HepG2 (cell line): ENCODE data around the gene PKD1L1. TPM values are rescaled to one million over a fixed set of nuclear protein-coding genes. Genes with fewer than 3 reads are reported as not detected.

Experiments
- ATAC-seq: fragments of 200-7000 bp; cut with Tn5 transposase; 3 replicates; pipeline ENCODE4 v1.9.1; 2020; ENCODE audit warnings: mild to moderate bottlenecking, moderate library complexity
- BruUV-seq: library from RNA; stranded (reverse); fragments of 400-500 nt; replicated peaks from 2 replicates; lab custom pipeline; 2021; lab: Mats Ljungman, UMichigan
- CTCF ChIA-PET: fragments of 300-600 bp; formaldehyde crosslinking; extraction: SDS; loops from one replicate; lab custom pipeline; 2021; ENCODE audit warnings: low total read pairs, inconsistent platforms, low intra/inter-chr PET ratio; lab: Yijun Ruan, JAX
- POLR2A ChIA-PET: fragments of 350-600 bp; sonication (Branson Sonifier 250); formaldehyde crosslinking; loops from one replicate; lab custom pipeline; 2020; ENCODE audit warnings: antibody characterized with exemption, inconsistent platforms; lab: Yijun Ruan, JAX
- DNase-seq: peaks from one replicate; pipeline ENCODE4 v3.0.0-alpha.2; 2015; ENCODE audit warnings: low spot score
- FAIRE-seq: peaks from 3 replicates; lab custom pipeline; 2011; peaks lifted over from hg19 to GRCh38; lab: Jason Lieb, UNC
- H2AFZ ChIP-seq: one replicate; pipeline ENCODE4 v1.6.1; 2011; ENCODE audit warnings: low read length, inconsistent platforms
- H3K27ac ChIP-seq: fragments of 300-600 bp; 3 replicates; pipeline ENCODE4 v1.8.0; 2011; ENCODE audit warnings: mixed run types, mild to moderate bottlenecking, mixed read lengths, low read length, inconsistent platforms; ENCODE audit not compliant: insufficient read depth; ENCODE audit errors: extremely low read length
- H3K27me3 ChIP-seq, 2 experiments: fragments of 200-600 bp in 1 of 2; 2 replicates in 1 of 2; 3 replicates in 1 of 2; pipeline versions ENCODE4 v1.6.0 to v1.8.0; 2011; ENCODE audit warnings: low read length in 2 of 2, mild to moderate bottlenecking in 2 of 2, moderate library complexity in 2 of 2, inconsistent platforms in 1 of 2; ENCODE audit not compliant: insufficient read depth in 2 of 2, control insufficient read depth in 1 of 2
- H3K36me3 ChIP-seq, 2 experiments: fragments of 200-600 bp in 1 of 2; replicated peaks in 1 of 2; 2 replicates in 1 of 2; 3 replicates in 1 of 2; pipeline versions ENCODE4 v1.5.1 to v1.8.0; 2011; ENCODE audit warnings: low read length in 2 of 2, inconsistent platforms in 1 of 2; ENCODE audit not compliant: insufficient read depth in 2 of 2, control insufficient read depth in 1 of 2
- H3K4me1 ChIP-seq: 2 replicates; pipeline ENCODE4 v1.5.1; 2012; ENCODE audit warnings: low read length, inconsistent platforms; ENCODE audit not compliant: insufficient read depth
- H3K4me2 ChIP-seq: 2 replicates; pipeline ENCODE4 v1.6.0; 2011; ENCODE audit warnings: low read depth, low read length, inconsistent platforms
- H3K4me3 ChIP-seq, 3 experiments: fragments of 200-600 bp in 1 of 3; sonication (generic), shearing (Covaris generic) in 1 of 3; replicated peaks in 1 of 3; 2 replicates each; pipeline ENCODE4 v1.5.1; 2011 to 2016; ENCODE audit warnings: low read length in 3 of 3, inconsistent platforms in 2 of 3, low read depth in 2 of 3, mild to moderate bottlenecking in 2 of 3, control low read depth in 1 of 3, mixed read lengths in 1 of 3; ENCODE audit not compliant: insufficient read depth in 1 of 3
- H3K79me2 ChIP-seq: one replicate; pipeline ENCODE4 v1.6.1; 2011; ENCODE audit warnings: low read length, inconsistent platforms; ENCODE audit not compliant: insufficient read depth
- H3K9ac ChIP-seq: 2 replicates; pipeline ENCODE4 v1.6.0; 2011; ENCODE audit warnings: mild to moderate bottlenecking, low read depth, low read length, inconsistent platforms; ENCODE audit not compliant: insufficient read depth
- H3K9me3 ChIP-seq: 2 replicates; pipeline ENCODE4 v1.5.1; 2012; ENCODE audit warnings: mild to moderate bottlenecking, low read length
- H4K20me1 ChIP-seq: 2 replicates; pipeline ENCODE4 v1.6.0; 2011; ENCODE audit warnings: inconsistent platforms, mild to moderate bottlenecking, low read length, moderate library complexity; ENCODE audit not compliant: insufficient read depth
- ATF7 ChIP-seq, 2 experiments: fragments of 450-650 bp in 1 of 2; sonication (generic) in 1 of 2; formaldehyde crosslinking in 1 of 2; IDR thresholded peaks; 2 replicates each; pipeline versions ENCODE4 v1.4.0 to v1.6.1; 2016 to 2020; ENCODE audit warnings: antibody characterized with exemption in 1 of 2, mild to moderate bottlenecking in 1 of 2, missing genetic modification reagents in 1 of 2
- DPF2 ChIP-seq: sonication (generic); formaldehyde crosslinking; IDR thresholded peaks from 2 replicates; pipeline ENCODE4 v1.4.0; 2020; ENCODE audit warnings: mild to moderate bottlenecking, low read depth, missing genetic modification reagents, borderline replicate concordance
- HDAC2 ChIP-seq: sonication (generic); formaldehyde crosslinking; IDR thresholded peaks from 2 replicates; pipeline ENCODE4 v1.4.0; 2020; ENCODE audit warnings: missing genetic modification reagents
- HIC2 ChIP-seq: sonication (generic); formaldehyde crosslinking; IDR thresholded peaks from 2 replicates; pipeline ENCODE4 v1.9.0; 2022; ENCODE audit warnings: low read depth, missing genetic modification reagents
- HMGA1 ChIP-seq: sonication (generic); formaldehyde crosslinking; conservative IDR thresholded peaks from 2 replicates; pipeline ENCODE4 v1.4.0; 2020; ENCODE audit warnings: missing genetic modification reagents
- KDM5A ChIP-seq: fragments of 200-600 bp; sonication (generic); IDR thresholded peaks from 2 replicates; pipeline ENCODE4 v1.7.0; 2018; ENCODE audit warnings: antibody characterized with exemption, mild to moderate bottlenecking, low read length, borderline replicate concordance
- PAXIP1 ChIP-seq: sonication (generic); formaldehyde crosslinking; conservative IDR thresholded peaks from 2 replicates; pipeline ENCODE4 v1.4.0; 2020; ENCODE audit warnings: mild to moderate bottlenecking, missing genetic modification reagents, moderate library complexity
- SMAD1 ChIP-seq: sonication (generic); formaldehyde crosslinking; IDR thresholded peaks from 2 replicates; pipeline ENCODE4 v1.4.0; 2020; ENCODE audit warnings: missing genetic modification reagents, low read depth, mild to moderate bottlenecking, borderline replicate concordance
- TCF7 ChIP-seq: sonication (generic); IDR thresholded peaks from 2 replicates; pipeline ENCODE4 v1.6.1; 2016; ENCODE audit warnings: antibody characterized with exemption, low read depth
- ZBTB44 ChIP-seq: sonication (generic); formaldehyde crosslinking; IDR thresholded peaks from 2 replicates; pipeline ENCODE4 v1.4.0; 2020; ENCODE audit warnings: missing genetic modification reagents
- ZNF546 ChIP-seq: sonication (generic); formaldehyde crosslinking; conservative IDR thresholded peaks from 2 replicates; pipeline ENCODE4 v1.8.1; 2023; ENCODE audit warnings: mild to moderate bottlenecking, missing genetic modification reagents
- ZNF597 ChIP-seq: sonication (generic); formaldehyde crosslinking; IDR thresholded peaks from 2 replicates; pipeline ENCODE4 v1.5.0; 2020; ENCODE audit warnings: missing genetic modification reagents
- ZNF761 ChIP-seq: sonication (generic); formaldehyde crosslinking; conservative IDR thresholded peaks from 2 replicates; pipeline ENCODE4 v1.4.0; 2020; ENCODE audit warnings: mild to moderate bottlenecking, missing genetic modification reagents
- ZSCAN5A ChIP-seq: sonication (generic); formaldehyde crosslinking; IDR thresholded peaks from 2 replicates; pipeline ENCODE4 v1.8.0; 2022; ENCODE audit warnings: mild to moderate bottlenecking, missing genetic modification reagents, borderline replicate concordance
- WGBS: methylation state at CpG from one replicate; pipeline ENCODE4 v1.1.6; 2017; ENCODE audit warnings: low lambda C conversion rate; 5-methylcytosine and 5-hydroxymethylcytosine counted together
- in situ Hi-C: cut with HindIII; loops from 2 replicates; pipeline ENCODE4 v1.10.0; 2017; ENCODE audit warnings: low pct_unique_long_range_greater_than_20kb; ENCODE audit not compliant: extremely low pct_ligation_motif_present
- intact Hi-C: fragments of 100-400 bp; cut with micrococcal nuclease; formaldehyde crosslinking; loops from one replicate; pipeline ENCODE4 v1.10.0; 2022; ENCODE audit not compliant: unreplicated experiment
- polyA plus RNA-seq, 8 experiments: library from polyadenylated mRNA; depleted of rRNA in 3 of 8; stranded (reverse) in 7 of 8; unstranded in 1 of 8; fragments of >200 nt; fragmentation: Illumina TruSeq in 4 of 8; extraction: Trizol in 4 of 8; gene quantifications; 2 replicates each; pipeline versions ENCODE4 v1.2.1 to v1.2.3, GENCODE V29; 2011 to 2016; ENCODE audit warnings: low read depth in 4 of 8, missing spikeins in 1 of 8, mixed read lengths in 1 of 8; ENCODE audit not compliant: insufficient read depth in 1 of 8
- total RNA-seq, 5 experiments: library from RNA; depleted of rRNA; stranded (reverse); fragments of >200 nt; fragmentation: Illumina TruSeq; extraction: Trizol; gene quantifications; 2 replicates each; pipeline ENCODE4 v1.2.3, GENCODE V29; 2016; ENCODE audit warnings: low read depth in 1 of 5

Gene PKD1L1
- total and polyA plus RNA-seq, 2 of the 13 experiments (the other 11 are each of a cell fraction or from before 2014, with no cell fraction given), result 0.01 TPM; not detected in 1

- no peak for DNase-seq
- Histone ChIP-seq H3K9me3 (no peaks in the 10 kb centered on the region), H3K4me1 (peaks cover 63% of the 10 kb centered on the region), H3K4me3 (no peak overlapping the region), H4K20me1 (no peaks in the 10 kb centered on the region), H3K79me2 (no peaks in the 10 kb centered on the region), H2AFZ (no peak overlapping the region), H3K36me3 (no peaks in the 10 kb centered on the region), H3K4me2 (no peak overlapping the region), H3K27ac (peak overlapping the region; percentile 75), H3K9ac (no peak overlapping the region), H3K27me3 (no peaks in the 10 kb centered on the region)
- 97% methylated on average over 2 of the region's 2 CpGs for WGBS
- ChIA-PET CTCF (no interaction called here), POLR2A (interaction anchor here (2.7 to 5.0 kb wide), 4 partner anchors 10 to 194 kb away, joined by 9 to 167 read pairs (median 46); no protein-coding TSS in a partner anchor)
- in situ Hi-C loops, result no loop called here
- ATAC-seq, result no peak
- intact Hi-C loops, result no loop called here
- BruUV-seq, result no TSS peak
- no peak for FAIRE-seq
- TF ChIP-seq PAXIP1 (CRISPR knock-in tag) (no peak), ZSCAN5A (no peak), HIC2 (CRISPR knock-in tag) (no peak), KDM5A (no peak), ZNF597 (CRISPR knock-in tag) (no peak), ZBTB44 (CRISPR knock-in tag) (no peak), HMGA1 (CRISPR knock-in tag) (no peak), ZNF761 (CRISPR knock-in tag) (no peak), DPF2 (no peak), TCF7 (no peak), ZNF546 (no peak), ATF7 (IDR thresholded peaks at IDR 0.05) (no peak), ATF7 (CRISPR knock-in tag; IDR thresholded peaks at IDR 0.05) (no peak), HDAC2 (CRISPR knock-in tag) (no peak), SMAD1 (CRISPR knock-in tag) (no peak)
Measured at GRCh38 chr7:47765373-47765979, 182.8 kb downstream of the PKD1L1 start.
